WTC11 (cell line): ENCODE results near the gene GRID2. TPM values are rescaled to one million over a fixed set of nuclear protein-coding genes. Genes with fewer than 3 reads are reported as not detected.

Experiments
- ATAC-seq: fragments of 200-7000 bp; cut with Tn5 transposase; 2 replicates; pipeline ENCODE4 v1.10.0; 2021; ENCODE audit warnings: mild to moderate bottlenecking, moderate library complexity
- CTCF ChIA-PET: fragments of 300-600 bp; sonication (Branson Sonifier 250); formaldehyde crosslinking; loops from one replicate; lab custom pipeline; 2021; ENCODE audit warnings: antibody characterized with exemption; lab: Charles Lee
- POLR2A ChIA-PET: fragments of 350-600 bp; sonication (Branson Sonifier 250); formaldehyde crosslinking; loops from one replicate; lab custom pipeline; 2021; ENCODE audit warnings: antibody characterized with exemption; lab: Charles Lee
- DNase-seq: peaks from one replicate; pipeline ENCODE4 v3.0.0; 2021; ENCODE audit warnings: low spot score
- H3K27ac Mint-ChIP-seq: 2 replicates; pipeline ENCODE4 v1.8.0; 2021; ENCODE audit warnings: mixed read lengths
- H3K27me3 Mint-ChIP-seq: 2 replicates; pipeline ENCODE4 v1.8.0; 2021; ENCODE audit warnings: low read depth, mild to moderate bottlenecking, moderate library complexity, mixed read lengths
- H3K36me3 Mint-ChIP-seq: 2 replicates; pipeline ENCODE4 v1.8.0; 2021; ENCODE audit warnings: mixed read lengths
- H3K4me1 Mint-ChIP-seq: 2 replicates; pipeline ENCODE4 v1.8.0; 2022; ENCODE audit warnings: mixed read lengths
- H3K4me3 Mint-ChIP-seq: 2 replicates; pipeline ENCODE4 v1.8.0; 2021; ENCODE audit warnings: mild to moderate bottlenecking, moderate library complexity, mixed read lengths
- H3K9me3 Mint-ChIP-seq: 2 replicates; pipeline ENCODE4 v1.8.0; 2021; ENCODE audit warnings: mixed read lengths
- ATF1 ChIP-seq: sonication (generic); formaldehyde crosslinking; IDR thresholded peaks from 2 replicates; pipeline ENCODE4 v1.8.1; 2023; ENCODE audit warnings: mild to moderate bottlenecking, moderate library complexity, missing genetic modification reagents
- ETV6 ChIP-seq: sonication (generic); formaldehyde crosslinking; IDR thresholded peaks from 2 replicates; pipeline ENCODE4 v1.8.1; 2022; ENCODE audit warnings: mild to moderate bottlenecking, missing genetic modification reagents
- GABPB1 ChIP-seq: sonication (generic); formaldehyde crosslinking; IDR thresholded peaks from 2 replicates; pipeline ENCODE4 v1.8.1; 2023; ENCODE audit warnings: mild to moderate bottlenecking, missing genetic modification reagents
- PRRX2 ChIP-seq: fragments of 250-450 bp; sonication (Bioruptor Pico); IDR thresholded peaks from 2 replicates; pipeline ENCODE4 v1.8.0; 2021; ENCODE audit warnings: mild to moderate bottlenecking
- ZNF219 ChIP-seq: sonication (generic); formaldehyde crosslinking; IDR thresholded peaks from 2 replicates; pipeline ENCODE4 v1.8.0; 2023; ENCODE audit warnings: missing genetic modification reagents, mild to moderate bottlenecking, borderline replicate concordance
- ZNF423 ChIP-seq: fragments of 250-450 bp; sonication (Bioruptor Pico); IDR thresholded peaks from 2 replicates; pipeline ENCODE4 v2.1.2; 2022; ENCODE audit warnings: mild to moderate bottlenecking, moderate library complexity
- total RNA-seq: library from RNA; stranded (reverse); gene quantifications from 3 replicates; pipeline ENCODE4 v1.2.3, GENCODE V29; 2021
- TF ChIP-seq, protein P1 (sequence below): sonication (generic); formaldehyde crosslinking; IDR thresholded peaks from 2 replicates; pipeline ENCODE4 v1.8.0; 2022; ENCODE audit warnings: missing genetic modification reagents
- TF ChIP-seq, protein P2 (sequence below): sonication (generic); formaldehyde crosslinking; IDR thresholded peaks from 2 replicates; pipeline ENCODE4 v1.8.1; 2022; ENCODE audit warnings: low read depth, missing genetic modification reagents, borderline replicate concordance
- TF ChIP-seq, protein P3 (sequence below): sonication (generic); formaldehyde crosslinking; IDR thresholded peaks from 2 replicates; pipeline ENCODE4 v1.8.0; 2022; ENCODE audit warnings: mild to moderate bottlenecking, missing genetic modification reagents
- TF ChIP-seq, protein P4 (sequence below): sonication (generic); formaldehyde crosslinking; IDR thresholded peaks from 2 replicates; pipeline ENCODE4 v1.8.0; 2022; ENCODE audit warnings: mild to moderate bottlenecking, missing genetic modification reagents
- TF ChIP-seq, protein P5 (sequence below): sonication (generic); formaldehyde crosslinking; IDR thresholded peaks from 2 replicates; pipeline ENCODE4 v1.8.1; 2022; ENCODE audit warnings: mild to moderate bottlenecking, missing genetic modification reagents, moderate library complexity, borderline replicate concordance
- TF ChIP-seq, protein P6 (sequence below): fragments of 200-600 bp; IDR thresholded peaks from 2 replicates; pipeline ENCODE4 v1.8.0; 2022; ENCODE audit warnings: antibody characterized with exemption

The GRID2 gene
- total RNA-seq, 1 experiment from 2014 or later: 26.8 TPM

DNA sequence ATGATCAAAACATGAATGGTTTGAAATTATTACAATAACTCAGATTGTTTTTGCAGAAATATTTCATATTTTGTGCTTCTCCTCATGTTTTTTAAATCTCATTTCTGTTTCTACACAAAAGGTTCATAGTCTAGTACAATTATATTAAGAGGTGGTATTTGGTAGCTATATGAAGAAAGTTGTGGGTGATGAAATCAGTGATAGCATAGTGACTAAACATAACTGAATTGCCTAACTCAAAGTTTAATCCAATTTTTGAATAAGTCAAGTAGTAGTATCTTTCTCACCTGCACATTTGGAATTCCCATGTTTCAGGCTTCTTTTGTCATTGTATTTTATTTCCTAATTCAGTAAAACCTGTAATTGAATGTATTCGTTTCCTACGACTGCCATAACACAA is 648.7 kb downstream of the GRID2 start (continued):
- TF ChIP-seq ZNF219 (no peak), PRRX2 (no peak), ETV6 (CRISPR knock-in tag) (no peak)

DNA sequence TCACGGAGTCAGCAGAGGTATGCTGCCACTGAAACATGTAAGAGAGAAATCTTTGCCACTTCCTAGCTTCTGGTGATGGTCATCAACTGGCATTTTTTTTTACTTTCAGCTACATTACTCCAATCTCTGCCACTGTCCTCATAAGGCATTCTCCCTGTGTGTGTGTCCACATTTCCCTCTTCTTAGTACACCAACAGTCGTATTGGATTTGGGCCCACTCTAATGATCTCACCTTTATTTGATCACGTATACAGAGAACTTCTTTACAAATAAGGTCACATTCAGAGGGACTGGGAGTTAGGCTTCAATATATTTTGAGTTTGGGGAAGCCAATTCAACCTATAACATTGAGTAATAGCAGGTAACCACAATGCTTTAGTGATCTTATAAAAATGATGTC is 649.1 kb downstream of the GRID2 start:
- ATAC-seq: no peak
- Mint-ChIP-seq H3K27me3 (no peaks in the 10 kb centered on the region), H3K27ac (no peak overlapping the region; the same call in 1 of the 2 replicates), H3K4me3 (no peak overlapping the region), H3K36me3 (no peaks in the 10 kb centered on the region), H3K4me1 (no peaks in the 10 kb centered on the region), H3K9me3 (no peaks in the 10 kb centered on the region)
- CTCF ChIA-PET: no interaction called here
- POLR2A ChIA-PET: no interaction called here
- no peak for TF ChIP-seq ATF1 (CRISPR knock-in tag)
- no peak for DNase-seq

DNA sequence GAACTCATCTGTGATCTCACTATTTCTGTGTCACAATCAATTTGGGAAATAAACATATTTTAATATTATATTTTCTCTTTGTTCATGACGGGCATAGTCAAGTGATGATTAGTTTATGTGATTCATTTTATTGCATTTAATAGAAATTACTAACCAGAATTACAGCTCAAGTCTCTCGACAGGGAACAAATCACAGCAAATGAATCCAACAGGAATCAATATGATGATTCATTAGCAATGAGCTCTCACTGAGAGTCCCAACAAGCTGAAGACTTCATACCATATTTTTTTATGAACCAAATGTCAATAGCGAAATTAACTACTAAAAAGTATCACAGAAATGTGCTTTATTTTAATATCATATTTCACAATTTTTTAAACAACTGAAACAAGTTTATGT is 649.7 kb downstream of the GRID2 start:
- ChIA-PET POLR2A (no interaction called here), CTCF (no interaction called here)
- ATAC-seq (no peak), DNase-seq (no peak)
- Mint-ChIP-seq H3K4me1 (no peaks in the 10 kb centered on the region), H3K36me3 (no peaks in the 10 kb centered on the region; the same call in 1 of the 2 replicates), H3K9me3 (no peaks in the 10 kb centered on the region), H3K4me3 (no peak overlapping the region), H3K27me3 (no peaks in the 10 kb centered on the region), H3K27ac (no peak overlapping the region)
- TF ChIP-seq, protein P1, sequence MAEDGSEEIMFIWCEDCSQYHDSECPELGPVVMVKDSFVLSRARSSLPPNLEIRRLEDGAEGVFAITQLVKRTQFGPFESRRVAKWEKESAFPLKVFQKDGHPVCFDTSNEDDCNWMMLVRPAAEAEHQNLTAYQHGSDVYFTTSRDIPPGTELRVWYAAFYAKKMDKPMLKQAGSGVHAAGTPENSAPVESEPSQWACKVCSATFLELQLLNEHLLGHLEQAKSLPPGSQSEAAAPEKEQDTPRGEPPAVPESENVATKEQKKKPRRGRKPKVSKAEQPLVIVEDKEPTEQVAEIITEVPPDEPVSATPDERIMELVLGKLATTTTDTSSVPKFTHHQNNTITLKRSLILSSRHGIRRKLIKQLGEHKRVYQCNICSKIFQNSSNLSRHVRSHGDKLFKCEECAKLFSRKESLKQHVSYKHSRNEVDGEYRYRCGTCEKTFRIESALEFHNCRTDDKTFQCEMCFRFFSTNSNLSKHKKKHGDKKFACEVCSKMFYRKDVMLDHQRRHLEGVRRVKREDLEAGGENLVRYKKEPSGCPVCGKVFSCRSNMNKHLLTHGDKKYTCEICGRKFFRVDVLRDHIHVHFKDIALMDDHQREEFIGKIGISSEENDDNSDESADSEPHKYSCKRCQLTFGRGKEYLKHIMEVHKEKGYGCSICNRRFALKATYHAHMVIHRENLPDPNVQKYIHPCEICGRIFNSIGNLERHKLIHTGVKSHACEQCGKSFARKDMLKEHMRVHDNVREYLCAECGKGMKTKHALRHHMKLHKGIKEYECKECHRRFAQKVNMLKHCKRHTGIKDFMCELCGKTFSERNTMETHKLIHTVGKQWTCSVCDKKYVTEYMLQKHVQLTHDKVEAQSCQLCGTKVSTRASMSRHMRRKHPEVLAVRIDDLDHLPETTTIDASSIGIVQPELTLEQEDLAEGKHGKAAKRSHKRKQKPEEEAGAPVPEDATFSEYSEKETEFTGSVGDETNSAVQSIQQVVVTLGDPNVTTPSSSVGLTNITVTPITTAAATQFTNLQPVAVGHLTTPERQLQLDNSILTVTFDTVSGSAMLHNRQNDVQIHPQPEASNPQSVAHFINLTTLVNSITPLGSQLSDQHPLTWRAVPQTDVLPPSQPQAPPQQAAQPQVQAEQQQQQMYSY: no peak
- TF ChIP-seq, protein P2, sequence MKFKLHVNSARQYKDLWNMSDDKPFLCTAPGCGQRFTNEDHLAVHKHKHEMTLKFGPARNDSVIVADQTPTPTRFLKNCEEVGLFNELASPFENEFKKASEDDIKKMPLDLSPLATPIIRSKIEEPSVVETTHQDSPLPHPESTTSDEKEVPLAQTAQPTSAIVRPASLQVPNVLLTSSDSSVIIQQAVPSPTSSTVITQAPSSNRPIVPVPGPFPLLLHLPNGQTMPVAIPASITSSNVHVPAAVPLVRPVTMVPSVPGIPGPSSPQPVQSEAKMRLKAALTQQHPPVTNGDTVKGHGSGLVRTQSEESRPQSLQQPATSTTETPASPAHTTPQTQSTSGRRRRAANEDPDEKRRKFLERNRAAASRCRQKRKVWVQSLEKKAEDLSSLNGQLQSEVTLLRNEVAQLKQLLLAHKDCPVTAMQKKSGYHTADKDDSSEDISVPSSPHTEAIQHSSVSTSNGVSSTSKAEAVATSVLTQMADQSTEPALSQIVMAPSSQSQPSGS (CRISPR knock-in tag): no peak
- TF ChIP-seq, protein P3, sequence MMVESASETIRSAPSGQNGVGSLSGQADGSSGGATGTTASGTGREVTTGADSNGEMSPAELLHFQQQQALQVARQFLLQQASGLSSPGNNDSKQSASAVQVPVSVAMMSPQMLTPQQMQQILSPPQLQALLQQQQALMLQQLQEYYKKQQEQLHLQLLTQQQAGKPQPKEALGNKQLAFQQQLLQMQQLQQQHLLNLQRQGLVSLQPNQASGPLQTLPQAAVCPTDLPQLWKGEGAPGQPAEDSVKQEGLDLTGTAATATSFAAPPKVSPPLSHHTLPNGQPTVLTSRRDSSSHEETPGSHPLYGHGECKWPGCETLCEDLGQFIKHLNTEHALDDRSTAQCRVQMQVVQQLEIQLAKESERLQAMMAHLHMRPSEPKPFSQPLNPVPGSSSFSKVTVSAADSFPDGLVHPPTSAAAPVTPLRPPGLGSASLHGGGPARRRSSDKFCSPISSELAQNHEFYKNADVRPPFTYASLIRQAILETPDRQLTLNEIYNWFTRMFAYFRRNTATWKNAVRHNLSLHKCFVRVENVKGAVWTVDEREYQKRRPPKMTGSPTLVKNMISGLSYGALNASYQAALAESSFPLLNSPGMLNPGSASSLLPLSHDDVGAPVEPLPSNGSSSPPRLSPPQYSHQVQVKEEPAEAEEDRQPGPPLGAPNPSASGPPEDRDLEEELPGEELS (CRISPR knock-in tag): no peak
- TF ChIP-seq GABPB1 (CRISPR knock-in tag) (no peak), ZNF423 (CRISPR knock-in tag) (no peak)
- TF ChIP-seq, protein P4, sequence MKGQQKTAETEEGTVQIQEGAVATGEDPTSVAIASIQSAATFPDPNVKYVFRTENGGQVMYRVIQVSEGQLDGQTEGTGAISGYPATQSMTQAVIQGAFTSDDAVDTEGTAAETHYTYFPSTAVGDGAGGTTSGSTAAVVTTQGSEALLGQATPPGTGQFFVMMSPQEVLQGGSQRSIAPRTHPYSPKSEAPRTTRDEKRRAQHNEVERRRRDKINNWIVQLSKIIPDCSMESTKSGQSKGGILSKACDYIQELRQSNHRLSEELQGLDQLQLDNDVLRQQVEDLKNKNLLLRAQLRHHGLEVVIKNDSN (CRISPR knock-in tag): no peak

DNA sequence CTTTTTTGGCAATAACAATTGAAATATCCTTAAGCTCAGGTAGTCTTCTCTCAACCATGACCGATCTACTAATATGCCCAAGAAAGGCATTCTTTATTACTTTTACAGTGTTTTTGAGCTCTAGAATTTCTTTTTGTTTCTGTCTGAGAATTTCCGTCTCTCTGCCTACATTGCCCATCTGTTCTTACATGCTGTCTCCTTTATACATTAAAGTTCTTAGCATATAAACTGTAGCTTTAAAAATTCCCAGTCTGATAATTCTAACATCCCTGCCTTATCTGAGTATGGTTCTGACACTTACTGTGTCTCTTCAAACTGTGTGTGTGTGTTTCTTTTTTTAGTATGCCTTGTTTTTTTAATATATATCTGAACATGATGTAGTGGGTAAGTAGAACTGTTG is 658.1 kb downstream of the GRID2 start:
- no peak for DNase-seq
- peaks cover 10% of the 10 kb centered on the region; the same call in 1 of the 2 replicates for H3K36me3 Mint-ChIP-seq
- ATAC-seq: no peak

More for the DNA sequence above, 658.1 kb downstream of the GRID2 start:
- Mint-ChIP-seq H3K4me3 (no peak overlapping the region), H3K4me1 (peaks cover 12% of the 10 kb centered on the region)
- TF ChIP-seq, protein P5, sequence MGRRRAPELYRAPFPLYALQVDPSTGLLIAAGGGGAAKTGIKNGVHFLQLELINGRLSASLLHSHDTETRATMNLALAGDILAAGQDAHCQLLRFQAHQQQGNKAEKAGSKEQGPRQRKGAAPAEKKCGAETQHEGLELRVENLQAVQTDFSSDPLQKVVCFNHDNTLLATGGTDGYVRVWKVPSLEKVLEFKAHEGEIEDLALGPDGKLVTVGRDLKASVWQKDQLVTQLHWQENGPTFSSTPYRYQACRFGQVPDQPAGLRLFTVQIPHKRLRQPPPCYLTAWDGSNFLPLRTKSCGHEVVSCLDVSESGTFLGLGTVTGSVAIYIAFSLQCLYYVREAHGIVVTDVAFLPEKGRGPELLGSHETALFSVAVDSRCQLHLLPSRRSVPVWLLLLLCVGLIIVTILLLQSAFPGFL (CRISPR knock-in tag): no peak
- TF ChIP-seq, protein P6, sequence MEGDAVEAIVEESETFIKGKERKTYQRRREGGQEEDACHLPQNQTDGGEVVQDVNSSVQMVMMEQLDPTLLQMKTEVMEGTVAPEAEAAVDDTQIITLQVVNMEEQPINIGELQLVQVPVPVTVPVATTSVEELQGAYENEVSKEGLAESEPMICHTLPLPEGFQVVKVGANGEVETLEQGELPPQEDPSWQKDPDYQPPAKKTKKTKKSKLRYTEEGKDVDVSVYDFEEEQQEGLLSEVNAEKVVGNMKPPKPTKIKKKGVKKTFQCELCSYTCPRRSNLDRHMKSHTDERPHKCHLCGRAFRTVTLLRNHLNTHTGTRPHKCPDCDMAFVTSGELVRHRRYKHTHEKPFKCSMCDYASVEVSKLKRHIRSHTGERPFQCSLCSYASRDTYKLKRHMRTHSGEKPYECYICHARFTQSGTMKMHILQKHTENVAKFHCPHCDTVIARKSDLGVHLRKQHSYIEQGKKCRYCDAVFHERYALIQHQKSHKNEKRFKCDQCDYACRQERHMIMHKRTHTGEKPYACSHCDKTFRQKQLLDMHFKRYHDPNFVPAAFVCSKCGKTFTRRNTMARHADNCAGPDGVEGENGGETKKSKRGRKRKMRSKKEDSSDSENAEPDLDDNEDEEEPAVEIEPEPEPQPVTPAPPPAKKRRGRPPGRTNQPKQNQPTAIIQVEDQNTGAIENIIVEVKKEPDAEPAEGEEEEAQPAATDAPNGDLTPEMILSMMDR: no peak
- TF ChIP-seq, all 79 proteins: peak for 0
- ChIA-PET POLR2A (no interaction called here), CTCF (no interaction called here)
- no peaks in the 10 kb centered on the region for H3K27me3 Mint-ChIP-seq
- no peak overlapping the region for H3K27ac Mint-ChIP-seq
- peaks cover 11% of the 10 kb centered on the region for H3K9me3 Mint-ChIP-seq
